ENCODE data around the gene CTNNA1.
"Not testable (repeated sequence)": the region's sequence is repeated elsewhere in the genome, so short reads cannot be mapped to it uniquely, and the experiment has no call there.

Gene CTNNA1

GRCh38 chr5:138805096-138805495 lies 51.9 kb downstream of the CTNNA1 start:
- Histone ChIP-seq H3K9ac (ENCODE audit: low read length) (no peak overlapping the region), H3K4me3 (ENCODE audit: insufficient read depth, low read length, poor library complexity, severe bottlenecking) (no peak overlapping the region), H3K4me2 (ENCODE audit: low read depth, low read length, poor library complexity, severe bottlenecking) (no peak overlapping the region), H2AFZ (ENCODE audit: low read depth, low read length, severe bottlenecking) (no peak overlapping the region), H3F3A (ENCODE audit: insufficient read depth) (no peaks in the 10 kb centered on the region), H3K9me2 (replicated peaks; ENCODE audit: insufficient read depth, low read length) (no peaks in the 10 kb centered on the region), H3K27me3 (ENCODE audit: low read length) (no peaks in the 10 kb centered on the region), H4K20me1 (ENCODE audit: low read depth, low read length) (no peaks in the 10 kb centered on the region), H3K9me3 (ENCODE audit: insufficient read depth, low read length) (no peaks in the 10 kb centered on the region), H3K36me3 (ENCODE audit: low read length) (no peaks in the 10 kb centered on the region), H3K27ac (ENCODE audit: low read depth, low read length) (no peak overlapping the region), H3K79me2 (ENCODE audit: insufficient read depth, low read length) (no peaks in the 10 kb centered on the region)
- TF ChIP-seq EZH2phosphoT487 (conservative IDR thresholded peaks at IDR 0.05; ENCODE audit: low read length), result no peak
- TF ChIP-seq CTCF (IDR thresholded peaks at IDR 0.05; ENCODE audit: insufficient read depth, low read length, poor library complexity, severe bottlenecking), result no peak

- H3K9me2 ChIP-seq (replicated peaks; ENCODE audit: insufficient read depth, low read length), result no peaks in the 10 kb centered on the region
- H3K27me3 ChIP-seq (ENCODE audit: low read length), result no peaks in the 10 kb centered on the region
- H4K20me1 ChIP-seq (ENCODE audit: low read depth, low read length), result no peaks in the 10 kb centered on the region
- H3K27ac ChIP-seq (ENCODE audit: low read depth, low read length), result no peak overlapping the region
- H3K9ac ChIP-seq (ENCODE audit: low read length), result no peak overlapping the region
- TF ChIP-seq CTCF (IDR thresholded peaks at IDR 0.05; ENCODE audit: insufficient read depth, low read length, poor library complexity, severe bottlenecking) (no peak), EZH2phosphoT487 (conservative IDR thresholded peaks at IDR 0.05; ENCODE audit: low read length) (no peak)
- no peaks in the 10 kb centered on the region for H3F3A ChIP-seq (ENCODE audit: insufficient read depth)
- H3K36me3 ChIP-seq (ENCODE audit: low read length), result no peaks in the 10 kb centered on the region
- no peaks in the 10 kb centered on the region for H3K79me2 ChIP-seq (ENCODE audit: insufficient read depth, low read length)
- H3K4me2 ChIP-seq (ENCODE audit: low read depth, low read length, poor library complexity, severe bottlenecking), result no peak overlapping the region
- H2AFZ ChIP-seq (ENCODE audit: low read depth, low read length, severe bottlenecking), result no peak overlapping the region
- H3K4me3 ChIP-seq (ENCODE audit: insufficient read depth, low read length, poor library complexity, severe bottlenecking), result no peak overlapping the region
- H3K9me3 ChIP-seq (ENCODE audit: insufficient read depth, low read length), result no peaks in the 10 kb centered on the region
These were observed 54.0 kb downstream of the CTNNA1 start for GRCh38 chr5:138807182-138807581.

- Histone ChIP-seq H3K9me3 (ENCODE audit: insufficient read depth, low read length) (no peaks in the 10 kb centered on the region), H3K4me3 (ENCODE audit: insufficient read depth, low read length, poor library complexity, severe bottlenecking) (no peak overlapping the region), H3F3A (ENCODE audit: insufficient read depth) (no peaks in the 10 kb centered on the region), H3K9ac (ENCODE audit: low read length) (no peak overlapping the region), H3K4me2 (ENCODE audit: low read depth, low read length, poor library complexity, severe bottlenecking) (no peak overlapping the region), H4K20me1 (ENCODE audit: low read depth, low read length) (no peaks in the 10 kb centered on the region), H2AFZ (ENCODE audit: low read depth, low read length, severe bottlenecking) (no peak overlapping the region), H3K27me3 (ENCODE audit: low read length) (no peaks in the 10 kb centered on the region), H3K27ac (ENCODE audit: low read depth, low read length) (no peak overlapping the region), H3K36me3 (ENCODE audit: low read length) (no peaks in the 10 kb centered on the region), H3K79me2 (ENCODE audit: insufficient read depth, low read length) (no peaks in the 10 kb centered on the region), H3K9me2 (replicated peaks; ENCODE audit: insufficient read depth, low read length) (no peaks in the 10 kb centered on the region)
- no peak for TF ChIP-seq EZH2phosphoT487 (conservative IDR thresholded peaks at IDR 0.05; ENCODE audit: low read length)
- no peak for TF ChIP-seq CTCF (IDR thresholded peaks at IDR 0.05; ENCODE audit: insufficient read depth, low read length, poor library complexity, severe bottlenecking)
These were observed 56.2 kb downstream of the CTNNA1 start for GRCh38 chr5:138809391-138809790.

DNA sequence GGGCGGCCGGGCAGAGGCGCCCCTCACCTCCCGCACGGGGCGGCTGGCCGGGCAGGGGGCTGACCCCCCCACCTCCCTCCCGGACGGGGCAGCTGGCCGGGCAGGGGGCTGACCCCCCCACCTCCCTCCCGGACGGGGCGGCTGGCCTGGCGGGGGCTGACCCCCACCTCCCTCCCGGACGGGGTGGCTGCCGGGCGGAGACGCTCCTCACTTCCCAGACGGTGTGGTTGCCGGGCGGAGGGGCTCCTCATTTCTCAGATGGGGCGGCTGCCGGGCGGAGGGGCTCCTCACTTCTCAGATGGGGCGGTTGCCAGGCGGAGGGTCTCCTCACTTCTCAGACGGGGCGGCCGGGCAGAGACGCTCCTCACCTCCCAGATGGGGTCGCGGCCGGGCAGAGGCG lies 57.6 kb downstream of the CTNNA1 start:
- not testable (repeated sequence) for H3F3A ChIP-seq (ENCODE audit: insufficient read depth); H3K9ac ChIP-seq (ENCODE audit: low read length); H3K79me2 ChIP-seq (ENCODE audit: insufficient read depth, low read length)

More for the DNA sequence above, 57.6 kb downstream of the CTNNA1 start:
- not testable (repeated sequence) for H3K27me3 ChIP-seq (ENCODE audit: low read length); H3K27ac ChIP-seq (ENCODE audit: low read depth, low read length); H3K4me3 ChIP-seq (ENCODE audit: insufficient read depth, low read length, poor library complexity, severe bottlenecking); H4K20me1 ChIP-seq (ENCODE audit: low read depth, low read length); H2AFZ ChIP-seq (ENCODE audit: low read depth, low read length, severe bottlenecking); H3K9me2 ChIP-seq (replicated peaks; ENCODE audit: insufficient read depth, low read length); H3K4me2 ChIP-seq (ENCODE audit: low read depth, low read length, poor library complexity, severe bottlenecking); H3K36me3 ChIP-seq (ENCODE audit: low read length); H3K9me3 ChIP-seq (ENCODE audit: insufficient read depth, low read length)

All from SU-DHL-6 (cell line).